Spleen (tissue), 11 donors: ENCODE data around the gene ZFYVE28. TPM values are rescaled to one million over a fixed set of nuclear protein-coding genes. Genes with fewer than 3 reads are reported as not detected.

Experiments used
- DNase-seq: peaks from one replicate; pipeline ENCODE4 v3.0.0-alpha.2; 2020
- H3K27ac ChIP-seq, 8 donors: fragments of 200-600 bp; sonication (generic) in 7 of 8; 1 replicate in 4 of 8; 2 replicates in 4 of 8; pipeline versions ENCODE4 v1.5.0 to v1.8.0; 2016 to 2021; ENCODE audit warnings: inconsistent platforms in 4 of 8, mild to moderate bottlenecking in 4 of 8, moderate library complexity in 1 of 8
- H3K27me3 ChIP-seq, 7 donors: fragments of 200-600 bp; sonication (generic) in 6 of 7; replicated peaks in 1 of 7; 1 replicate in 4 of 7; 2 replicates in 3 of 7; pipeline versions ENCODE4 v1.5.0 to v1.8.0; 2016 to 2021; ENCODE audit warnings: inconsistent platforms in 3 of 7, mild to moderate bottlenecking in 1 of 7
- H3K36me3 ChIP-seq, 6 donors: fragments of 200-600 bp; sonication (generic) in 5 of 6; 1 replicate in 4 of 6; 2 replicates in 2 of 6; pipeline versions ENCODE4 v1.5.0 to v1.8.0; 2016 to 2021; ENCODE audit warnings: inconsistent platforms in 2 of 6
- H3K4me1 ChIP-seq, 6 donors: fragments of 200-600 bp; sonication (generic) in 5 of 6; 1 replicate in 3 of 6; 2 replicates in 3 of 6; pipeline versions ENCODE4 v1.5.0 to v1.8.0; 2016 to 2021; ENCODE audit warnings: inconsistent platforms in 3 of 6
- H3K4me3 ChIP-seq, 8 donors: fragments of 200-600 bp; sonication (generic) in 7 of 8; 1 replicate in 4 of 8; 2 replicates in 4 of 8; pipeline versions ENCODE4 v1.5.0 to v1.8.0; 2016 to 2021; ENCODE audit warnings: inconsistent platforms in 4 of 8, mild to moderate bottlenecking in 4 of 8, moderate library complexity in 2 of 8
- H3K9me3 ChIP-seq, 8 donors: fragments of 200-600 bp; sonication (generic) in 7 of 8; 1 replicate in 4 of 8; 2 replicates in 4 of 8; pipeline versions ENCODE4 v1.5.0 to v1.8.0; 2016 to 2021; ENCODE audit warnings: inconsistent platforms in 4 of 8
- CTCF ChIP-seq, 11 experiments: fragments of 200-600 bp in 7 of 11; fragments of 450-650 bp in 4 of 11; sonication (generic) in 4 of 11; IDR thresholded peaks in 8 of 11; conservative IDR thresholded peaks in 3 of 11; 1 replicate in 7 of 11; 2 replicates in 4 of 11; pipeline versions ENCODE4 v1.4.0 to v1.8.0; 2016 to 2021; ENCODE audit warnings: antibody characterized with exemption in 11 of 11, inconsistent platforms in 4 of 11, mild to moderate bottlenecking in 1 of 11
- POLR2A ChIP-seq, 3 donors: fragments of 450-650 bp; IDR thresholded peaks; one replicate each; pipeline ENCODE4 v1.5.1; 2017; ENCODE audit warnings: antibody characterized with exemption in 3 of 3, mild to moderate bottlenecking in 1 of 3
- POLR2AphosphoS5 ChIP-seq, 3 donors: sonication (generic); formaldehyde crosslinking; IDR thresholded peaks; one replicate each; pipeline ENCODE4 v1.5.1; 2017; ENCODE audit warnings: antibody characterized with exemption in 3 of 3
- WGBS, 5 donors: extraction: QIAGEN DNeasy Blood & Tissue Kit in 3 of 5; methylation state at CpG; one replicate each; pipeline versions ENCODE4 v1.1.5 to v1.1.7; 2013 to 2018; 5-methylcytosine and 5-hydroxymethylcytosine counted together
- intact Hi-C: fragments of 100-400 bp; cut with DNase I; formaldehyde crosslinking; loops from one replicate; pipeline ENCODE4 v1.15.0; 2023; ENCODE audit warnings: low total_unique reads
- polyA plus RNA-seq, 3 donors: library from polyadenylated mRNA; stranded (reverse); fragments of 200-250 nt; gene quantifications; one replicate each; pipeline ENCODE4 v1.2.1, GENCODE V29; 2013
- total RNA-seq, 7 donors: library from RNA; depleted of rRNA in 3 of 7; stranded (reverse); fragments of >200 nt in 3 of 7; fragmentation: NEBNext Ultra II Directional in 4 of 7; extraction: Animal tissue kit (Norgen Biotek cat#: 25700) in 4 of 7; gene quantifications; one replicate each; pipeline versions ENCODE4 v1.1.0 to v1.2.1, GENCODE V29; 2016 to 2021
- donor health status: healthy with polysubstance abuse.
- donor health status: DM: no; HTN: no; CAD: no; lungs with moderate emphysema.
- donor health status: DM: no; HTN: no; CAD: no.
- donor health status: Bipolar disorder and iron deficiency.
- donor health status: healthy.
- donor health status: DM: no; HTN: no; CAD: no.
- donor health status: DM: yes; HTN: yes; CAD: no.

Gene ZFYVE28
- total and polyA plus RNA-seq, 10 donors = 2.7 to 31.3 (median 12.6) TPM

- Histone ChIP-seq H3K27ac (no peak overlapping the region), H3K4me3 (no peak overlapping the region), H3K27me3 (no peaks in the 10 kb centered on the region), H3K36me3 (peaks cover 0 to 52% (median 2%) of the 10 kb centered on the region in 6 donors), H3K4me1 (peaks cover 0 to 11% (median 5%) of the 10 kb centered on the region in 6 donors), H3K9me3 (no peaks in the 10 kb centered on the region)
- intact Hi-C loops = no loop called here
- TF ChIP-seq POLR2AphosphoS5 (IDR thresholded peaks at IDR 0.05) (no peak), POLR2A (IDR thresholded peaks at IDR 0.05) (no peak), CTCF (IDR thresholded peaks at IDR 0.05 in 8 of 11, conservative IDR thresholded peaks at IDR 0.05 in 3 of 11) (no peak)
- WGBS, 5 donors = 91 to 97% (median 93%) methylated on average over 13 of the region's 13 CpGs
- peak; percentile 57 for DNase-seq
These were observed 80.5 kb downstream of the ZFYVE28 start for GRCh38 chr4:2337896-2338295.

- Histone ChIP-seq H3K9me3 (no peaks in the 10 kb centered on the region), H3K4me3 (no peak overlapping the region), H3K27me3 (no peaks in the 10 kb centered on the region), H3K36me3 (peaks cover 0 to 58% (median 0%) of the 10 kb centered on the region in 6 donors), H3K27ac (no peak overlapping the region), H3K4me1 (peaks cover 0 to 11% (median 5%) of the 10 kb centered on the region in 6 donors)
- 88 to 94% (median 91%) methylated on average over 11 to 20 of the region's 20 CpGs for WGBS, 5 donors
- intact Hi-C loops = no loop called here
- DNase-seq = peak; percentile 58
- TF ChIP-seq POLR2AphosphoS5 (IDR thresholded peaks at IDR 0.05) = no peak
- TF ChIP-seq POLR2A (IDR thresholded peaks at IDR 0.05) = no peak
- TF ChIP-seq CTCF (IDR thresholded peaks at IDR 0.05 in 8 of 11, conservative IDR thresholded peaks at IDR 0.05 in 3 of 11) = no peak
These were observed 81.2 kb downstream of the ZFYVE28 start for GRCh38 chr4:2337131-2337723.

GRCh38 chr4:2336659-2337058 lies 81.8 kb downstream of the ZFYVE28 start:
- DNase-seq = peak; percentile 8
- Histone ChIP-seq H3K4me3 (no peak overlapping the region), H3K4me1 (peaks cover 0 to 11% (median 5%) of the 10 kb centered on the region in 6 donors), H3K9me3 (no peaks in the 10 kb centered on the region), H3K27ac (no peak overlapping the region), H3K36me3 (peaks cover 0 to 62% (median 0%) of the 10 kb centered on the region in 6 donors), H3K27me3 (no peaks in the 10 kb centered on the region)
- intact Hi-C loops = no loop called here
- TF ChIP-seq CTCF (IDR thresholded peaks at IDR 0.05 in 8 of 11, conservative IDR thresholded peaks at IDR 0.05 in 3 of 11) (no peak), POLR2AphosphoS5 (IDR thresholded peaks at IDR 0.05) (no peak), POLR2A (IDR thresholded peaks at IDR 0.05) (no peak)

- no peaks in the 10 kb centered on the region for H3K9me3 ChIP-seq
- intact Hi-C loops = no loop called here
- TF ChIP-seq POLR2AphosphoS5 (IDR thresholded peaks at IDR 0.05) = no peak
- no peak for TF ChIP-seq POLR2A (IDR thresholded peaks at IDR 0.05)
- TF ChIP-seq CTCF (IDR thresholded peaks at IDR 0.05 in 8 of 11, conservative IDR thresholded peaks at IDR 0.05 in 3 of 11) = no peak
- H3K4me1 ChIP-seq = peaks cover 0 to 11% (median 5%) of the 10 kb centered on the region in 6 donors
- peak; percentile 65 for DNase-seq
- no peak overlapping the region for H3K4me3 ChIP-seq
- 73 to 83% (median 78%) methylated on average over 7 to 9 of the region's 9 CpGs for WGBS, 5 donors
- no peak overlapping the region for H3K27ac ChIP-seq
- peaks cover 0 to 52% (median 0%) of the 10 kb centered on the region in 6 donors for H3K36me3 ChIP-seq
- H3K27me3 ChIP-seq = no peaks in the 10 kb centered on the region
These were observed 82.7 kb downstream of the ZFYVE28 start for GRCh38 chr4:2335729-2336101.
